NCI-H146 (cell line): ENCODE results near the gene RFFL.
"Not testable (repeated sequence)": the region's sequence is repeated elsewhere in the genome, so short reads cannot be mapped to it uniquely, and the experiment has no call there.

Experiments used
- DNase-seq: peaks from one replicate; lab custom pipeline; 2025; lab: John Stamatoyannopoulos, UW

RFFL gene

DNA sequence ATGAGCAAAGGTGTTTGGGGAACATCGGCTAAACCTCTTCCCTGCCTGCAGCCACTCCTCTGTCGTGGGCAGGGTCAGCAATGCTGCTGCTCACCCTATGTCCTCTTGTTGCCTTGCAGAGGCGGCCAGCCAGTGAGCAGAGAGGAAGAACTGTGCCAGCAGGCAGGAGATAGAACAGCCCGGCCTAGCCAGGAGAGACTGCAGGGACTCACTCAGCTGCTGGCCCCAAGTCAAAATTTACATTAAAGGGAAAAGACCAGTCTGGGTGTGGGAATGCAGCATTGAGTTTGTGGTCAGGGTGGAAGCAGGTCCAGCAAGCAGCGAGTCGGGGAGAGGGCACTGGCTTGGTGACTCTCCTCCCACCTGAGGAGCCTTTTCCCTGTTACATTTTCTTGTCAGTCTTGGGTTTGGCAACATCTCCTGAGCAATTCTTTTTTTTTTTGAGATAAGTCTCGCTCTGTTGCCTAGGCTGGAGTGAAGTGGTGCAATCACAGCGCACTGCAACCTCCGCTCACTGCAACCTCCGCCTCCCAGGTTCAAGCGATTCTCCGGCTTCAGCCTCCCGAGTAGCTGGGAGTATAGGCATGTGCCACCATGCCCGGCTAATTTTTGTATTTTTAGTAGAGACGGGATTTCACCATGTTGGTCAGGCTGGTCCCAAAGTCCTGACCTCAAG, 60.5 kb downstream of the RFFL start:
- no peak for DNase-seq

DNA sequence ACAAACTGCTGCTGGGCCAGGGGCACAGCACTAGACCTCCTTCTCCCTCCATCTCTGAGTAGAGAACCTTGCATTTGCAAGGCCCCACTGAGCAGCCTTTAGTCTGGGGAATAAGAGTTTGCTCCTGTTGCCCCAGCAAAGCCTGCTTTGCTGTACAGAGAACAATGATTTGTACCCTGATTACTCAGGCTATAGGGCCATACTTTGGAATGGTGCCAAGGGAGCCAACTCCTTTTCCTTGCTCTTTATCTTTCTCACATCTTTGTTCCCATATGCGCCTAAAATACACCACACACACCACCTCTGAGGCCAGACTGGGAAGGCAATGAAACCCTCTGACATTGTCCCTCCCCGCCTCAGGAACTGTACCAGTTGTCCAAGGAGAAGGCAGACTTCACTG, 62.0 kb downstream of the RFFL start:
- no peak for DNase-seq

DNA sequence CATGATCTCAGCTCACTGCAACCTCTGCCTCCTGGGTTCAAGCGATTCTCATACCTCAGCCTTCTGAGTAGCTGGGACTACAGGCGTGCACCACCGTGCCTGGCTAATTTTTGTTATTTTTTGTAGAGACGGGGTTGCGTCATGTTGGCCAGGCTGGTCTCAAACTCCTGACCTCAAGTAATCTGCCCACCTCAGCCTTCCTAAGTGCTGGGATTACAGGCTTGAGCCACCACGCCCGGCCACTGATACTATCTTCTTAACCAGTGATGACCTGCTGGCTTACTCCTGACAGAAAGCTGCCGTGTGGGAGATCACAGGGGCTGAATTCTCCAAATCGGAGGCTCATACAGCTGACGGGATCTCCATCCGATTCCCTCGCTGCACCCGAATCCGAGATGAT, 62.5 kb downstream of the RFFL start:
- DNase-seq, result not testable (repeated sequence)

DNA sequence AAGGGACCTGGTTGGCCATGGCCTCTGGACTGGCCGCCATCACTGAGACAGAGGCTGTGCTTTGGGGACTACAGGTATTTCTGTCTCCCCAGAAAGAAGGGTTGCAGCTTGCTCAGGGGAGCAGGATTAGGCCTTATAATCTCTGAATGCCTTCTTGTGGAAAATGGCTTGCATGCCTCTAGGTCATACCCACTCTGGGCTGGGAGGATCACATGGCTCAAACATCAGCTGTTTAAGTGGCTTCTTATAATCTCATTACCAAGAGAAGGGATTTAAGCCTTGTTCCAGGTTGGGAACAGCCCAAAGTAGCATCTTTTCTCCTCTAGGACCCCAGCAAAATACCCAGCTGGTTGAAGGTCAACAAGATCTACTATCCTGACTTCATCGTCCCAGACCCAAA, 64.1 kb downstream of the RFFL start:
- no peak for DNase-seq

DNA sequence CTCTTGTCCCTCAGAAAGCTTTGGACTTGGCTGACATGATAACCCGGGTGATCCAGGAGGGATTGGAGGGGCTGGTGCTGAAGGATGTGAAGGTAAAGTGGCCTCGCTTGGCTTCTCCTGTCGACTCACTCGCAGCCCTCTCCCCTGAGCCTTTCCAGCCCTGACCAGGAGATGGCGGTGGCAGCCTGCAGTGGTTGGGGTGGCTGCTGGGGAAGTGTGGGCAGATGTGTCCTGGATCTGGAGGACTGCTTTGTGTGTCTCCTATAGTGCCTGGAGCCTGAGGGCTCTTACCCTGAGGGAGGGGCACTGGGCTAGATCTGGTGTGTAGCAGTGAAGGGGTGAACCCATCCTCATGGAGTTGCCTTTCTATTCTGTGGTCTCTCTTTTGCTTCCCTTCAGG, 65.3 kb downstream of the RFFL start:
- DNase-seq, result peak; percentile 46

DNA sequence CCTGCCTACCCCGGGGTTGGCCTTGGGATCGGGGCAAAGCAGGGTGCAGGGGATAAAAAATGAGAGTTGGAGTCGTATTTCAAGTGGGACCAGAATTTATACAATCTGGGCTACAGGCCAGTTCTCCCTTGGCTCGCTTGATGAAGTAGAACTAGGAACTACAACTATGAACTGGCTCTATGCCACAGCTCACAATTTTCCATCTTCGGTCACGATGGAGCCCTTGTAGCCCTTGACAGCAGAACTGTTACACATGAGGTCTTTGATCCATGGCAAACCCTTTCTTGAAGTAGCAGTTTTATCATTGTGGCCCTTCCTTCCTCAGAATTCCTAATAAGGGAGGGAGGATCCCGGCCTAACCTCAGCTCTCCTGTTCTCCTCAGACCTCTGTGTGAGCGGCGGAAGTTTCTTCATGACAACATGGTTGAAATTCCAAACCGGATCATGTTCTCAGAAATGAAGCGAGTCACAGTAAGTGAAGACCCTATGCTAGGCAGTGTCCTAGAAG, 66.1 kb downstream of the RFFL start:
- DNase-seq, result no peak

DNA sequence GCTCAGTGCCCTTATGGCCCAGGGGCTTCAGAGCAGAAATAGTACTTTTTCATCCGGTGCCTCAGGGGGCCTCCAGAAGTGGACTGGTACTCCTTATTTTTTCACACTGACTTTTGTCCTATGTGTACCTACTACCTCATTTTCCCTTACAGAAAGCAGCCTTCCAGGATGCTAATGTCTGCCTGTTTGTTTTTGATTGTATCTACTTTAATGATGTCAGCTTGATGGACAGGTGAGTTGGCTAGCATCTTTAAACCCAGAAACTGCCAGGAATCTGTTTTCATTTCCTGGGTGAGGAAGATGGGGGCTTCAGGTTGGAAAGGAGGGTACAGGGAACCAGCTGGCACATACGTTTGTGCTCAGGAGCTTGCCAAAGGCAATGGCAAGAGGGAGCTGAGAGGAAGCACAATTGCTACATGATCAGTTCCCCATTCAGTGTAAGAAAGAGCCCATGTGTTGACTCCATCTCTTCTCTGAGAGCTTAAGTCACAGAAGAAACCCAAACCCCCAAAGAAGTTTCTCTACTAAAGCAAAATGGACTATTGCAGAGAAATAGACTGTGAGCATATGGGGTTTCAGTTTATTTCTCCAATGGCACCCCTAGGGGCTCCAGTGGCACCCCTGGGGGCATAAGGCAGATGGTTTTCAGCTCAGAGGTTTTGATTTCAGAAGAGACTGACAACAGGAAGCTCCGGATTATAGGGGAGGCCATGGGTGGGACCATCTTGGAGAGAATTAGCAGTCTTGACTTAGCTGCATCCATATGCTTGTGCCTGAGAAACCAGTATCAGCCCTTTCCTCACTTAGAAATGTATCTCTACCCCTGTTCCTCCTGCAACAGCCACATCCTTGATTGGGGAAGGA, 66.9 kb downstream of the RFFL start:
- no peak for DNase-seq

DNA sequence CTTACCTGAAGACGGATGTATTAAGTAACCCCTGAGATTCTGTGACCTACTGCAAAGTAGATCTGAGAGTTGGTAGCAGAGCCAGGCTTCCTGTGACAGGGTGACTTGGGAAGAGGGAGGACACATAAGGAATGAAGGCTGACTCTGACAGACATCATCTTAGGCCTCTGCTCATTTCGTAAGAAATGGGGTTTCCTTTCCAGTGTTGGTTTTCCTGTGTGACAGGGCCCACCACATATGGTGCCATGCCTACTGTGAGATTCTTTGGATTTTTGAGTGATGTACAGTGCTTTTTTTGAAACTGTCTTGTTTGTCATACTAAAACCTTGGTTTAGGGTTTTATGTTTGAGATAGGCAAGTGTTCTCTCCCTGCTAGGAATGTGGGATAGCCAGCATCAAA, 70.5 kb downstream of the RFFL start:
- DNase-seq, result no peak

DNA sequence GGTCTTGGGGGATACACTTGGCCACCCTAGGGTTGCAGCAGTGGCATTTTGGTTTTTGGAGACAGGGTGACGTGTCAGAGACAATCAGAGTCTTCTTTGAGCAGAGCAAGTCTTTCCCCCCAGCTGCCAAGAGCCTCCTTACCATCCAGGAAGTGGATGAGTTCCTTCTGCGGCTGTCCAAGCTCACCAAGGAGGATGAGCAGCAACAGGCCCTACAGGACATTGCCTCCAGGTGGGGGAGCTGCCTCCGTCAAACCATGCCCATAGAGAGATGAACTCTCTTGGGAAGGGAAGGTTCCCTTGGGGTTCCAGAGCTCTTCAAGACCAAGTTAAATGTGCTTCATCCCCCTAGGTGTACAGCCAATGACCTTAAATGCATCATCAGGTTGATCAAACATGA, 71.9 kb downstream of the RFFL start:
- DNase-seq, result no peak

DNA sequence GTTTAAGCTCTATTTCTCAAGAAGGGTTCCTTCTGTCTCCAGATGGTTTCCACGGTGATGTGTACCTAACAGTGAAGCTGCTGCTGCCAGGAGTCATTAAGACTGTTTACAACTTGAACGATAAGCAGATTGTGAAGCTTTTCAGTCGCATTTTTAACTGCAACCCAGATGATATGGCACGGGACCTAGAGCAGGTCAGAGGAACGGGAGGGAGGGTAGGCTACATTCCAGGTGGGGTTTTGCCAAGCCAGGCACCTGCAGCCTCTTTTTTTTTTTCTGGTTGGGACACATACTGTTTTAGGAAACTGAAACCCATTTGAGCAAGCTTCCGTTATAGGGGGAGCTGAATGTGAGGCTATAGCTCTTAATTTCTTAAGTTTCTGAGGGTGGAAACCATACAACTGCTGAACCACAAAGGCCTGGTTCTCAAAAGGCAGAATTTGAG, 72.6 kb downstream of the RFFL start:
- DNase-seq, result no peak

DNA sequence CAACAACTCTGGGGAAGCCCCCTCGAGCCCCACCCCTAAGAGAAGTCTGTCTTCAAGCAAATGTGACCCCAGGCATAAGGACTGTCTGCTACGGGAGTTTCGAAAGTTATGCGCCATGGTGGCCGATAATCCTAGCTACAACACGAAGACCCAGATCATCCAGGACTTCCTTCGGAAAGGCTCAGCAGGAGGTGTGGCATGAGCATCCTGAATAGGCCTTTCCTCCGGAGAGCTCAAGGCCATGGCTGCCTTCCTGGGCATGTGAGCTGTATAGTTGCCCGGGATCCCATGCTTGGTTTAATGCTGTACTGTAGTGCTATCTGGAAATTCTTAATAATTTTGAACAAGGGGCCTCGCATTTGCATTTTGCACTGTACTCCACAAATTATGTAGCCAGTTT, 74.0 kb downstream of the RFFL start:
- no peak for DNase-seq

DNA sequence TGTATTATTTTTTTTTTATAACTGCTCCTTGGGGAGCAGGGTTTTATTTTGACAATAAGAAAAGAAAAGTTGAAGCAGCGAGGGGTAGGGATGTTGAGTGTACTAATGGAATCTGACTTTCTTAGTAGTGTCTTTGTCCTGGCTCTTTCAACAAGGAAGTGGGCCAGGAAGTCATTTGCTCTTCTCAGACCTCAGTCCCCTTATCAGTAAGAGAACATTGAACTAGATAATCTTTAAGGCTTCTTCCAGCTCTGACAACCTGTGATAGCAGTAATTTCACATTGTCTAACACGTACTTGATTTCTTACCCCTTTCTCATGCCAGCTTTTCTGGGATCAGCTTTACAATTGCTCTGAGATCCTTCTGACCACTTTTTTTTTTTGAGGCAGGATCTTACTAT, 74.9 kb downstream of the RFFL start:
- DNase-seq, result no peak

DNA sequence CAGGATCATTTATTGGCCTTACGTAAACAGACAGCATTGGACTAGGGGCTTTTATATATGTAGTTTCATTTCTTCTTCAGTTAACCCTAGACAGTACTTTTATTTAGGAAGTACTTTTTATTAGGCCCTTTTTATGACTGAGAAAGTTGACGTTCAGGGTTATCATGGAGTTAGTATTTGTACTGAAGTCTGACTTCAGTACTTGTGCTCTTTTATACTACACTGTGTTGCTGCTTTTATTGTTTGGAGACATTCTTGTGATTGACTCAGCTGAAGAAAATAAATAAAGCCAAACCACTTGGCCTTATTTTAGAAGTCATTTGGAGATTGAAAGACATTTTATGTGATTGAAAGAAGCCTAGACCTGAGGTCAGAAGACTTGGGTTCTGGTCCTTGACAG, 76.3 kb downstream of the RFFL start:
- no peak for DNase-seq

DNA sequence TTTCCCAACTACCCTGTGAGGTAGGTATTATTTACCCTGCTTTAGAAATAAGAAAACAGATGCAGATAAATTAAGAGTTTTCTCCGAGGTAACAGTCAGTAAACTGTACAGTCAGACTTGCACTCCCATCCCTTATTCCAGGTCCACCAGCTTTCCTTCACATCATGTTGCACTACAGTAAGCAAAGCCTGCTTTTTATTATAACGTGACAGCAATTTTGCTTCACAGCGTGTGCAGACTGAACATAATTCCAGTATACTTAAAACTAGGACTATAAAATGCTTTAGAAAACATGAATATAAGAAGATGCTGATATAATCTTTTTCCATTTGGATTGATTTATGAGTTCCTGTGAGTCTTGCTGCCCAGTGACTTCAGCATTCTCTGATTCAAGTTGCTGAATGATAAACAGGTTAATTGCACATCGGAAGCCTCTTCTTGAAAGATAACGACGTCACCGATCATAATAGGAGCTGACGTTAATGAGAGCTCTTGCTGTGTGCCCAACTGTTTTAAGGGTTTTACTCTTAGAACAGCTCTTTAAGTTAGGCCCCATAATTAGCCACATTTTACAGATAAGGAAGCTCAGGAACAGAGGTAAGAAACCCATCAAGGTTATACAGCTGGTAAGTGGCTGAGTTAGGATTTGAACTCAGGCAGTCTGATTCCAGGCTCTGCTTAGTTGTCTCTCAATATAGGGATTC, 81.8 kb downstream of the RFFL start:
- DNase-seq, result peak; percentile 77

DNA sequence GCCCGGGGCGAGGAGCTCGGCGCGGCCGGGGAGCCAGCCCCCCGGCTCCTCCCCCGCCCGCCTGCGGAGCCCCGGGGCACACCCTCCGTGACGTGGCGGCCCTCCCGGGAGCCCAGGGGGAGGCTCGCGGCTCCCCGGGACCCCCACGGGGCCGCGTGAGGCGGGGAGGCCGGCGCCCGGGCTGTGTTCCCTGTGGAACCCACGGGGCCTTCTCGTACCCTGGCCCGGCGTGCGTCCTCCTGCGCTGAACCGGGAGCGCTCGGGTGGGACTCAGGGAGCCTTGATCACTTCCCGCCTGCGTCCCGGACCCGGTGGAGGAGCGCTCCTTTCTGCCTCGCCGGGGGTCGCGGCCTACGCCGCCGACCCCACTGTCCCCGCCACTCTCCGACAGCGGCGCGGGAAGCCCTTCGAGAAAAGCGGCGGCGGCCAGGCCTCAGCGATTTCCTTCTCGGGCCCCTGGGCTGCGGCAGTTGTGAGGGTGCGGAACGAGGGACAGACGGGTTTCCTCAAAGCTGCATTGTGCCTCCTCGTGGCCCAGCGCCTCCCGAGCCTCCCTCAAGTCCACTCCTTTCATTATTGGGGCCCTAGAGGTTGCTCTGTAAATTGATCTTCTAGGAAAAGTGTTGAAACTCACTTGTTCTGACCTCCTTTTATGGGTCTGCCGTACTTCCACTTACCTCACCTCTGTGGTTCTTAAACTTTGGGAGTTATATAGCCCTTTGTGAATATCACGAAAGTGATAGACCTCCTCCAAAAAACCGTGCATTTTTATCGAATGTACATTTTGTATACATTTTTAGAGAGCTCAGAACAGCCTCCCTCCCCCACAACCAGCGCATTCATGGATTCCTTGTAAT, 82.6 kb downstream of the RFFL start:
- DNase-seq, result peak; percentile 78

DNA sequence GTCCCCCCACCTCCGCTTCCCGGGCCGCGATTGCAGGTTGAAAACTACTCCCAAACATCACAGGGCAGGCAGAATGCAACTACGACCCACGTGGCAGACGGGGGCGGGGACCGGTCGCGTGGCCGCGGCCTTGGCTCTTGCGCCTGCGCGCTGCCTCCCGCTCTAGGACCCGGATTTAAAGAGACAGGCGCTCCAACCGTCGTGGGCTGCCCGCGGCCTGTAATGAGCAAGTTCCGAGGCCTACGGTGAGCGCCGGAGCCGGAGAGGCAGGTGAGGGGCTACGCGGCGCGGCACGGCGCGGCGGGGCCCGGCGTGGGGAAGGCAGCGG, 83.2 kb downstream of the RFFL start, which contains the start of gene LIG3:
Gene LIG3 (plus strand): TSS at position 160 of the 328 bp plus-strand sequence. CDS start 2,494 bp downstream, outside the sequence.
- DNase-seq, result peak; percentile 94

DNA sequence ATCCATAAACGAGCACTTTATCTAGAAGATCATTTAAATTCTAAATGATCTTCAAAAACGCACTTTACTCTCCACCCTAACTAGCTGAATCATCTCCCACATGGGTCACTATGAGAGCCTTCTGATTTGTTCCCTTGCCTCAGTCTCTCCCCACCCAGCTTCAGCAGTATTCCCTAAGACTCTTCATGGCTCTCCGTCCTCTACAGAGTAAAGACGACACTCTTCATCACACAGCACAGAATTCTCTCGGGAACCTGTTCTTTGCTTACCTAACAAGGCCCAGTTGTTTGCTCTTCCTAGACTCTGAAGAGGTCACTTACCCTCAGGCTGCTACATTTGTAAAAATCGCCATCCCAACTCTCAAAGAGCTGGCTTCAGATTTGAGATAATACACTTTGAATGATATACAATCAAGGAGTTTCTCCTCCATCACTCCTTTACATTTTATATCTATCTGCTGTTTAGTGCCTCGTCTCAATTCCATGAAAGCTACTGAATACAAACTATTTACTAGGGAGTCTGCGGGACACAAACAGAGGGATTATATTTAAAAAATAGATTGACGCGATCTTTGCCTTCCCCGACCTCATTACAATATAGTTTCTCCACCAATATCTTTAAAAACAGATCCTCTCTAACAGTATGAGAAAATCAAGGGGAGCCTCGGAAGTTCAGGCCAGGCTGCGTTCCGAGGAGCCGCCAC, 83.7 kb downstream of the RFFL start:
- peak; percentile 3 for DNase-seq

DNA sequence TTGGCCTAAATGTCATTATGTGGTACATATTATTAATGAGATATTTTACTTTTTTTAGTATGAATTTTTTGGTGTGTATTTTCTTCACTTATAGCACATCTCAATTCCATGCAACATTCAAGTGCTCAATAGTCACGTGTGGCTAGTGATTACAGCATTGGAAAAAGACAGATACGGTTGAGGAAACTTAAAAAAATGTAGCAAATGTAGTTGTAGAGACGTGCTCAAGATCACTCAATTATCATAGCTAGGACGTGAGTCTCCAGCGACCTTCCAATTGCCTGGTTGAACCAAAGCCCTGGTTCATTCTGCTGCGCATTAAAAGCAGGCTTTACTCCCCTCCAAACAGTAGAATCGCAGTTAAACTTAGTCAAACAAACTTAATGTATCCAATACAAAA, 84.4 kb downstream of the RFFL start:
- no peak for DNase-seq

DNA sequence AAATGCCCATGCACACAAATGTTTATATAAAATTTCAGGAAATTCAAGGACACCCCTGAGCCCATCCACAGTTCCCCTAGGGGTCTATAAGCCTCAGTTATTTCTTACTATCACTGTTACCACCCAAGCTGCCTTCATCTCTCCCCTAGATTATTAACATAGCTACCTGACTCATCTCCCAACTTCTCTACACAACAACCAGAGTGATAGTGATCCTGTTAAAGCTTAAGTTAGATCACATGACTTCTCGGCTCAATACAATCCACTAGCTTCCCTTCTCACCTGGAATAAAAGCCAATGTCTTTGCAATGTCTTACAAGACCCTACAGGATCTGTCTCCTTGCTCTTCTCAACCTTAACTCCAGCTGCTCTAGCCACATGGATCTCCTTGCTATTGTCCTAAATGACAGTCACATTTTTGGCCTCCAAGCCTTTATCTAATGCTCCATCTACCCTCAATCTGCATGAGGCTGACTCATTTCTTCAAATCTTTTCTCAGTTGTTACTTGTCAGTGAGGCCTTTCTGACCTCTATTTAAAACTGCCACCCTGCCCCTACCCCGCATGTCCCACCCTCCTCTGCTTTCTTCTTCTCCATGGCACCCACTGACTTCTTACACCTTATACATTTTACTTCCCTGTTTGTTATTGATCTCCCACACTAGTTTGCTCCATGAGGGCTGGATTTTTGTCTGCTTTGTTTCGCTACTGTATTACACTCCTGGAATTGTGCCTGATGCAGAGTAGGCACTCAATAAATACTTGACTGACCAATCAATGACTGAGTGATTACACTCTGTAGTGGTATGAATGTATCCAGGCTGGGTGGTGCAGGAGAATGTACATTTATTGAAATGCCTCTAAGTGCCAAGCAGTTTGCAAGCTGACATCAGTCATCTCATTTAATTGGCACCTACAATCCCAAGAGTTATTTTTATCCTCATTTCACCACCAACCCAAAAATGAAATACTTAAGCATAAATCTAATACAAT, 88.4 kb downstream of the RFFL start:
- no peak for DNase-seq

DNA sequence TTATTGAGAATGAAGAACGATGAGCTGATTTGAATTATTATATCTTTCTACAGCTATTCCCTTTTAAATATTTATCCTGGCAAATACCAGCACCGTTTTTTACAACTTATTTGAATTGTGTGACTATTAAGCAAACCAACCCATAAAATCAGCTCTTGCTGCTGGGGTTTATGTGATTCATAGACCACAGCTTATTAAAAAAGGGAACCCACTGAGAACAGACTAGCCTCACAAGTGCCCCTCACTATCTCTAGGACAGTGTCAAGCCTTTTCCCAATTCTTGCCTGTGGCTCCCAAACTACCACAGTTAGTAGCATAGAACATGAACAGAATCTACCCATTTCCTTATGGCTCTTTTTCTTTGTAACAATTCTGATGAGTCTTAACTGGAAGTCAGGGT, 89.3 kb downstream of the RFFL start:
- DNase-seq, result no peak
